ENCODE results near the gene SPATA7. TPM values are rescaled to one million over a fixed set of nuclear protein-coding genes. Genes with fewer than 3 reads are reported as not detected.

SPATA7 gene
- total RNA-seq, 1 donor from 2014 or later = 6.5 TPM

DNA sequence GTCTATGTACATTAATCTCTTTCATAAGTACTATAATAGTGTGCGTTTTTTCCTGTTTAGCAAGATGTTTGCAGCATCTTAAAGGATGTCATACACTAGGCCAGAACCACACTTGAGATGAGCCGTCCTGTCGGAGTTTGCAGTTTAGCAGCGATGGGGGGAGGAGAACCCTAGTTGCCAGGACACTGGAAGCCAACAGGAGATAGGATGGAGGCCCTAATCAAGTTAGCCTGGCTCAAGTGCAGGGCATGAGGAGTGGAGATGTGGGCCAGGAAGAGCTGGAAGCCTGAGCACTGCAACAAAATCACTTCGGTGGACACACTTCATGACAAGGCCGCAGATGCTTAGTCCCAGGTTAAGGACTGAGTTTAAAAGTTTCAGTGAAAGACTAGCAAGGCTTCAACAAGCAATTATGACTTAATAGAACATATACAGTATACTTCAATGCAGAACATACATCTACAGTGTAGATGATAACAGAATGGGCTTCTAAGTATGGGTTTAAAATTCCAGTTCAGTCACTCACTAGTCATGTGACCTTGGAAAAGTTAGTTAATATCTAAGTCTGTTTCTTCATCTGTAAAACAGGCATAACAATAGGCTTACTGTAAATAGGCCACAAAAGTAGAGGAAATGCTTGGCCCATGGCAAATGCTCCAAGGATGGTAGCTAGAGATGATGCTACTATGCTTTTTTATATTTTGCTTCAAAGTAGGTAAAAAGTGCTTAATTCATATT, 92.2 kb downstream of the SPATA7 start:
- FAIRE-seq = no peak
- H3K36me3 Mint-ChIP-seq (ENCODE audit: low read depth, unreplicated experiment) = peaks cover 13% of the 10 kb centered on the region

DNA sequence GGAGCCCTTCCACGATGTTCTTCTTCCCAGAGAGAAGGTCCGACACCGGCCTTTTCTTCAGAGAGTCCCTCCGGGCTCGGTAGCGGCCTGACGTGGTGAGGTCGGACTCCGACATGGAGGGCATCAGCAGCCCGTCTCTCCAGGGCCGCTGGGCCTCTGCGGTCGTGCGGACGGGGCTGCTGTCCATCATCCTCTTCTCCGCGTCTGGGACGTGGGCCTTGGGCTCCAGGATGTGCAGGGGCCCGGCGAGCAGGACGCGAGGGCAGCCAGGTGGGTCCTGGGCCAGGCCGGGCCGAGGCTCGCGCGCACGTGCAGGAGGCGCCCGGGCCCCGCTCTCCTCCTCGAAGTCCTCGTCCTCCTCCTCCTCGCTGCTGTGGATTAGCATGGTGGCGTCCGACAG, 93.5 kb downstream of the SPATA7 start:
- Histone ChIP-seq H3K79me2 (ENCODE audit: insufficient read depth, low read length) (peaks cover 10% of the 10 kb centered on the region), H3K36me3 (ENCODE audit: insufficient read depth, low read length) (peaks cover 23% of the 10 kb centered on the region), H3K9ac (ENCODE audit: low read length) (no peak overlapping the region), H3K27me3 (ENCODE audit: insufficient read depth, low read length) (no peaks in the 10 kb centered on the region), H3K4me1 (ENCODE audit: insufficient read depth, low read length) (no peaks in the 10 kb centered on the region), H3K9me3 (ENCODE audit: insufficient read depth, low read depth, low read length) (no peaks in the 10 kb centered on the region), H3K27ac (ENCODE audit: low read depth, low read length) (no peak overlapping the region), H3K4me2 (ENCODE audit: low read length) (no peak overlapping the region), H2AFZ (ENCODE audit: low read depth, low read length) (no peak overlapping the region), H3K4me3 (ENCODE audit: insufficient read depth, low read depth, low read length) (no peak overlapping the region), H4K20me1 (ENCODE audit: insufficient read depth, low read length) (peaks cover 35% of the 10 kb centered on the region)
- TF ChIP-seq, protein P1, sequence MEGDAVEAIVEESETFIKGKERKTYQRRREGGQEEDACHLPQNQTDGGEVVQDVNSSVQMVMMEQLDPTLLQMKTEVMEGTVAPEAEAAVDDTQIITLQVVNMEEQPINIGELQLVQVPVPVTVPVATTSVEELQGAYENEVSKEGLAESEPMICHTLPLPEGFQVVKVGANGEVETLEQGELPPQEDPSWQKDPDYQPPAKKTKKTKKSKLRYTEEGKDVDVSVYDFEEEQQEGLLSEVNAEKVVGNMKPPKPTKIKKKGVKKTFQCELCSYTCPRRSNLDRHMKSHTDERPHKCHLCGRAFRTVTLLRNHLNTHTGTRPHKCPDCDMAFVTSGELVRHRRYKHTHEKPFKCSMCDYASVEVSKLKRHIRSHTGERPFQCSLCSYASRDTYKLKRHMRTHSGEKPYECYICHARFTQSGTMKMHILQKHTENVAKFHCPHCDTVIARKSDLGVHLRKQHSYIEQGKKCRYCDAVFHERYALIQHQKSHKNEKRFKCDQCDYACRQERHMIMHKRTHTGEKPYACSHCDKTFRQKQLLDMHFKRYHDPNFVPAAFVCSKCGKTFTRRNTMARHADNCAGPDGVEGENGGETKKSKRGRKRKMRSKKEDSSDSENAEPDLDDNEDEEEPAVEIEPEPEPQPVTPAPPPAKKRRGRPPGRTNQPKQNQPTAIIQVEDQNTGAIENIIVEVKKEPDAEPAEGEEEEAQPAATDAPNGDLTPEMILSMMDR (IDR thresholded peaks at IDR 0.05; ENCODE audit: insufficient read depth, low read depth, low read length) = no peak
- no peak for TF ChIP-seq EZH2 (IDR thresholded peaks at IDR 0.05; ENCODE audit: insufficient read depth, low read length)
- Mint-ChIP-seq H3K9me3 (ENCODE audit: unreplicated experiment) (no peaks in the 10 kb centered on the region), H3K27ac (ENCODE audit: unreplicated experiment) (no peak overlapping the region), H3K4me1 (ENCODE audit: low read depth, unreplicated experiment) (peaks cover 3% of the 10 kb centered on the region), H3K27me3 (ENCODE audit: low read depth, unreplicated experiment) (no peaks in the 10 kb centered on the region), H3K4me3 (ENCODE audit: unreplicated experiment) (no peak overlapping the region), H3K36me3 (ENCODE audit: low read depth, unreplicated experiment) (peaks cover 18% of the 10 kb centered on the region)
- no peak for FAIRE-seq
- DNase-seq (ENCODE audit: low read depth) = no peak

More for the DNA sequence above, 92.2 kb downstream of the SPATA7 start:
- H4K20me1 ChIP-seq (ENCODE audit: insufficient read depth, low read length) = peaks cover 28% of the 10 kb centered on the region
- no peak overlapping the region for H3K27ac ChIP-seq (ENCODE audit: low read depth, low read length)
- no peak overlapping the region for H3K9ac ChIP-seq (ENCODE audit: low read length)
- no peak overlapping the region for H2AFZ ChIP-seq (ENCODE audit: low read depth, low read length)
- Mint-ChIP-seq H3K4me1 (ENCODE audit: low read depth, unreplicated experiment) (peaks cover 3% of the 10 kb centered on the region), H3K27me3 (ENCODE audit: low read depth, unreplicated experiment) (no peaks in the 10 kb centered on the region), H3K9me3 (ENCODE audit: unreplicated experiment) (no peaks in the 10 kb centered on the region), H3K4me3 (ENCODE audit: unreplicated experiment) (no peak overlapping the region), H3K27ac (ENCODE audit: unreplicated experiment) (no peak overlapping the region)
- H3K79me2 ChIP-seq (ENCODE audit: insufficient read depth, low read length) = peaks cover 10% of the 10 kb centered on the region
- TF ChIP-seq, protein P1 (IDR thresholded peaks at IDR 0.05; ENCODE audit: insufficient read depth, low read depth, low read length) = no peak
- no peak for TF ChIP-seq EZH2 (IDR thresholded peaks at IDR 0.05; ENCODE audit: insufficient read depth, low read length)
- DNase-seq (ENCODE audit: low read depth) = no peak
- H3K9me3 ChIP-seq (ENCODE audit: insufficient read depth, low read depth, low read length) = no peaks in the 10 kb centered on the region
- H3K4me3 ChIP-seq (ENCODE audit: insufficient read depth, low read depth, low read length) = no peak overlapping the region
- no peaks in the 10 kb centered on the region for H3K27me3 ChIP-seq (ENCODE audit: insufficient read depth, low read length)
- no peaks in the 10 kb centered on the region for H3K4me1 ChIP-seq (ENCODE audit: insufficient read depth, low read length)
- no peak overlapping the region for H3K4me2 ChIP-seq (ENCODE audit: low read length)
- peaks cover 24% of the 10 kb centered on the region for H3K36me3 ChIP-seq (ENCODE audit: insufficient read depth, low read length)

GRCh38 chr14:88479574-88479987, 94.1 kb downstream of the SPATA7 start:
- FAIRE-seq = no peak

More at GRCh38 chr14:88479574-88479987, 94.1 kb downstream of the SPATA7 start:
- no peaks in the 10 kb centered on the region for H3K4me1 ChIP-seq (ENCODE audit: insufficient read depth, low read length)
- no peak for DNase-seq (ENCODE audit: low read depth)
- H3K9me3 ChIP-seq (ENCODE audit: insufficient read depth, low read depth, low read length) = no peaks in the 10 kb centered on the region
- H3K9ac ChIP-seq (ENCODE audit: low read length) = no peak overlapping the region
- no peak overlapping the region for H3K27ac ChIP-seq (ENCODE audit: low read depth, low read length)
- H3K4me3 Mint-ChIP-seq (ENCODE audit: unreplicated experiment) = no peak overlapping the region
- peaks cover 8% of the 10 kb centered on the region for H3K79me2 ChIP-seq (ENCODE audit: insufficient read depth, low read length)
- no peak overlapping the region for H2AFZ ChIP-seq (ENCODE audit: low read depth, low read length)
- no peaks in the 10 kb centered on the region for H3K27me3 ChIP-seq (ENCODE audit: insufficient read depth, low read length)
- H3K36me3 Mint-ChIP-seq (ENCODE audit: low read depth, unreplicated experiment) = peaks cover 18% of the 10 kb centered on the region
- H3K27ac Mint-ChIP-seq (ENCODE audit: unreplicated experiment) = no peak overlapping the region
- H3K4me1 Mint-ChIP-seq (ENCODE audit: low read depth, unreplicated experiment) = peaks cover 3% of the 10 kb centered on the region
- peaks cover 23% of the 10 kb centered on the region for H3K36me3 ChIP-seq (ENCODE audit: insufficient read depth, low read length)
- no peaks in the 10 kb centered on the region for H3K27me3 Mint-ChIP-seq (ENCODE audit: low read depth, unreplicated experiment)
- no peak overlapping the region for H3K4me3 ChIP-seq (ENCODE audit: insufficient read depth, low read depth, low read length)
- peaks cover 35% of the 10 kb centered on the region for H4K20me1 ChIP-seq (ENCODE audit: insufficient read depth, low read length)
- no peaks in the 10 kb centered on the region for H3K9me3 Mint-ChIP-seq (ENCODE audit: unreplicated experiment)
- TF ChIP-seq, protein P1 (IDR thresholded peaks at IDR 0.05; ENCODE audit: insufficient read depth, low read depth, low read length) = no peak
- TF ChIP-seq EZH2 (IDR thresholded peaks at IDR 0.05; ENCODE audit: insufficient read depth, low read length) = no peak
- no peak overlapping the region for H3K4me2 ChIP-seq (ENCODE audit: low read length)

All from astrocyte (in vitro differentiated cells and primary cell).